H1 (cell line): Measurements from ENCODE around the gene AMBP. TPM values are rescaled to one million over a fixed set of nuclear protein-coding genes. Genes with fewer than 3 reads are reported as not detected.

Source experiments
- CTCF ChIA-PET: fragments of 300-600 bp; sonication (Branson Sonifier 250); formaldehyde crosslinking; loops from one replicate; lab custom pipeline; 2021; ENCODE audit not compliant: partially characterized antibody; lab: Charles Lee
- POLR2A ChIA-PET: fragments of 300-600 bp; sonication (Branson Sonifier 250); formaldehyde crosslinking; loops from one replicate; lab custom pipeline; 2021; ENCODE audit warnings: inconsistent platforms; ENCODE audit not compliant: partially characterized antibody; lab: Charles Lee
- DNase-seq, 2 experiments: peaks; one replicate each; pipeline versions ENCODE4 v3.0.0 to v3.0.0-alpha.2; 2010 to 2022; ENCODE audit warnings: low spot score in 2 of 2, low read depth in 1 of 2, mixed read lengths in 1 of 2
- FAIRE-seq: peaks from 2 replicates; lab custom pipeline; 2011; peaks lifted over from hg19 to GRCh38; lab: Jason Lieb, UNC
- H2AFZ ChIP-seq: 2 replicates; pipeline ENCODE4 v1.8.1; 2012; ENCODE audit warnings: low read length, inconsistent platforms
- H2AK5ac ChIP-seq: 2 replicates; pipeline ENCODE4 v1.6.1; 2013; ENCODE audit warnings: low read depth, low read length
- H2BK120ac ChIP-seq: replicated peaks from 2 replicates; pipeline ENCODE3; 2013; ENCODE audit warnings: low read depth, low read length, inconsistent platforms
- H2BK12ac ChIP-seq: 2 replicates; pipeline ENCODE4 v1.6.1; 2013; ENCODE audit warnings: low read depth, low read length
- H2BK15ac ChIP-seq: 2 replicates; pipeline ENCODE4 v1.6.1; 2013; ENCODE audit warnings: low read length
- H2BK20ac ChIP-seq: 2 replicates; pipeline ENCODE4 v1.6.1; 2013; ENCODE audit warnings: low read length
- H2BK5ac ChIP-seq: 2 replicates; pipeline ENCODE4 v1.6.1; 2013; ENCODE audit warnings: low read depth, low read length
- H3K14ac ChIP-seq: 2 replicates; pipeline ENCODE4 v1.6.1; 2013; ENCODE audit warnings: inconsistent platforms; ENCODE audit not compliant: insufficient read length
- H3K18ac ChIP-seq: 2 replicates; pipeline ENCODE4 v1.6.1; 2013; ENCODE audit warnings: low read length; ENCODE audit errors: extremely low read depth
- H3K23ac ChIP-seq: 2 replicates; pipeline ENCODE4 v1.6.1; 2013; ENCODE audit warnings: inconsistent platforms; ENCODE audit not compliant: insufficient read length
- H3K23me2 ChIP-seq: 2 replicates; pipeline ENCODE4 v1.6.1; 2013; ENCODE audit warnings: low read depth, low read length
- H3K27ac ChIP-seq: 2 replicates; pipeline ENCODE4 v1.6.1; 2011; ENCODE audit warnings: low read depth, low read length, inconsistent platforms
- H3K27me3 ChIP-seq, 4 experiments: replicated peaks in 1 of 4; 1 replicate in 1 of 4; 2 replicates in 3 of 4; pipeline versions ENCODE4 v1.6.1 to v1.8.1; 2011 to 2013; ENCODE audit warnings: low read length in 3 of 4, mild to moderate bottlenecking in 3 of 4, inconsistent platforms in 2 of 4, mixed read lengths in 2 of 4, moderate library complexity in 1 of 4; ENCODE audit not compliant: control insufficient read depth in 3 of 4, insufficient read depth in 3 of 4; ENCODE audit errors: extremely low read depth in 1 of 4
- H3K36me3 ChIP-seq, 4 experiments: 2 replicates each; pipeline versions ENCODE4 v1.6.1 to v1.8.1; 2011 to 2013; ENCODE audit warnings: mild to moderate bottlenecking in 4 of 4, low read length in 3 of 4, moderate library complexity in 2 of 4, control low read depth in 1 of 4, inconsistent platforms in 1 of 4; ENCODE audit not compliant: insufficient read depth in 4 of 4, control insufficient read depth in 2 of 4
- H3K4ac ChIP-seq: replicated peaks from 2 replicates; pipeline ENCODE3; 2013; ENCODE audit warnings: low read length, low read depth, mixed read lengths, inconsistent platforms; ENCODE audit not compliant: insufficient read length
- H3K4me1 ChIP-seq, 4 experiments: replicated peaks in 1 of 4; 1 replicate in 1 of 4; 2 replicates in 3 of 4; pipeline versions ENCODE4 v1.6.1 to v1.8.1; 2011 to 2013; ENCODE audit warnings: low read length in 3 of 4, inconsistent platforms in 2 of 4, mixed read lengths in 1 of 4; ENCODE audit not compliant: insufficient read depth in 4 of 4, control insufficient read depth in 3 of 4
- H3K4me2 ChIP-seq, 2 experiments: 2 replicates each; pipeline versions ENCODE4 v1.6.1 to v1.8.1; 2011 to 2013; ENCODE audit warnings: low read depth in 2 of 2, low read length in 2 of 2, control low read depth in 1 of 2, inconsistent platforms in 1 of 2, mild to moderate bottlenecking in 1 of 2; ENCODE audit not compliant: insufficient read depth in 1 of 2
- H3K4me3 ChIP-seq, 4 experiments: fragments of 200-600, 300-600 bp in 1 of 4; sonication (generic), shearing (Covaris generic), sonication (Bioruptor Twin) in 1 of 4; 2 replicates each; pipeline versions ENCODE4 v1.5.1 to v1.8.1; 2011 to 2016; ENCODE audit warnings: low read length in 4 of 4, low read depth in 3 of 4, control low read depth in 2 of 4, inconsistent platforms in 2 of 4, mild to moderate bottlenecking in 2 of 4, mixed read lengths in 1 of 4, moderate library complexity in 1 of 4; ENCODE audit not compliant: insufficient read depth in 2 of 4; ENCODE audit errors: extremely low read depth in 1 of 4
- H3K56ac ChIP-seq: replicated peaks from 2 replicates; pipeline ENCODE3; 2013; ENCODE audit warnings: low read depth, mild to moderate bottlenecking, mixed read lengths, low read length, inconsistent platforms; ENCODE audit not compliant: insufficient read length
- H3K79me1 ChIP-seq: 2 replicates; pipeline ENCODE4 v1.6.1; 2013; ENCODE audit warnings: low read depth, low read length, control low read depth
- H3K79me2 ChIP-seq, 2 experiments: 2 replicates each; pipeline versions ENCODE4 v1.6.1 to v1.8.1; 2012 to 2013; ENCODE audit warnings: low read length in 2 of 2, mild to moderate bottlenecking in 2 of 2, inconsistent platforms in 1 of 2; ENCODE audit not compliant: insufficient read depth in 2 of 2, control insufficient read depth in 1 of 2
- H3K9ac ChIP-seq, 4 experiments: replicated peaks in 1 of 4; 1 replicate in 1 of 4; 2 replicates in 3 of 4; pipeline versions ENCODE4 v1.6.1 to v1.8.1; 2011 to 2013; ENCODE audit warnings: low read depth in 3 of 4, low read length in 3 of 4, control low read depth in 2 of 4, mild to moderate bottlenecking in 2 of 4, moderate library complexity in 2 of 4, inconsistent platforms in 1 of 4; ENCODE audit errors: extremely low read depth in 1 of 4
- H3K9me3 ChIP-seq, 2 experiments: 2 replicates each; pipeline versions ENCODE4 v1.6.1 to v1.8.1; 2012 to 2013; ENCODE audit warnings: mild to moderate bottlenecking in 2 of 2, moderate library complexity in 2 of 2, control low read depth in 1 of 2, inconsistent platforms in 1 of 2, low read depth in 1 of 2, low read length in 1 of 2, mixed read lengths in 1 of 2; ENCODE audit not compliant: insufficient read depth in 2 of 2
- H4K20me1 ChIP-seq, 2 experiments: replicated peaks in 1 of 2; 2 replicates each; pipeline versions ENCODE3 to v1.8.1; 2011 to 2013; ENCODE audit warnings: inconsistent platforms in 2 of 2, low read length in 2 of 2, mild to moderate bottlenecking in 1 of 2; ENCODE audit not compliant: insufficient read depth in 2 of 2, control insufficient read depth in 1 of 2
- H4K5ac ChIP-seq: 2 replicates; pipeline ENCODE4 v1.6.1; 2013; ENCODE audit warnings: low read length, low read depth, mixed read lengths, inconsistent platforms; ENCODE audit not compliant: insufficient read length
- H4K8ac ChIP-seq: 2 replicates; pipeline ENCODE4 v1.8.0; 2013; ENCODE audit warnings: mild to moderate bottlenecking, moderate library complexity, low read length, inconsistent platforms; ENCODE audit not compliant: insufficient read depth; ENCODE audit errors: extremely low read depth
- H4K91ac ChIP-seq: replicated peaks from 2 replicates; pipeline ENCODE3; 2013; ENCODE audit warnings: low read length, mixed read lengths, inconsistent platforms; ENCODE audit not compliant: insufficient read length
- CREB1 ChIP-seq: IDR thresholded peaks from 2 replicates; pipeline ENCODE4 v1.6.1; 2012; ENCODE audit warnings: inconsistent platforms
- RAD21 ChIP-seq, 2 experiments: IDR thresholded peaks in 1 of 2; conservative IDR thresholded peaks in 1 of 2; 2 replicates each; pipeline ENCODE4 v1.6.1; 2011; ENCODE audit warnings: low read depth in 2 of 2, low read length in 2 of 2, improper control_type of control experiment in 1 of 2, inconsistent platforms in 1 of 2, mild to moderate bottlenecking in 1 of 2, moderate library complexity in 1 of 2
- WGBS, 2 experiments: shearing (Covaris generic) in 1 of 2; methylation state at CpG; one replicate each; pipeline versions ENCODE4 v1.1.6 to v1.1.7; 2013 to 2015; ENCODE audit warnings: low lambda C conversion rate in 2 of 2, mixed read lengths in 2 of 2, inconsistent platforms in 1 of 2, low coverage in 1 of 2, missing lambda C conversion rate in 1 of 2; ENCODE audit not compliant: insufficient replicate concordance in 2 of 2, insufficient coverage in 1 of 2, insufficient read length in 1 of 2; ENCODE audit errors: extremely low coverage in 1 of 2, missing lambda C conversion rate in 1 of 2; 5-methylcytosine and 5-hydroxymethylcytosine counted together
- polyA plus RNA-seq, 7 experiments: library from polyadenylated mRNA; depleted of rRNA in 3 of 7; stranded (reverse) in 5 of 7; unstranded in 2 of 7; fragments of >200 nt in 5 of 7; fragments of 200-250 nt in 2 of 7; gene quantifications; 1 replicate in 5 of 7; 2 replicates in 1 of 7; 4 replicates in 1 of 7; pipeline versions ENCODE4 v1.2.1 to v1.2.3, GENCODE V29; 2011 to 2013; ENCODE audit warnings: missing spikeins in 2 of 7, mixed read lengths in 2 of 7
- total RNA-seq: library from RNA; stranded (reverse); fragmentation: NEBNext Ultra II Directional; extraction: Animal tissue kit (Norgen Biotek cat#: 25700); gene quantifications from 2 replicates; pipeline ENCODE4 v1.2.1, GENCODE V29; 2021
- TF ChIP-seq, protein P1 (sequence below), 3 experiments: IDR thresholded peaks; 1 replicate in 2 of 3; 2 replicates in 1 of 3; pipeline versions ENCODE4 v1.5.1 to v1.6.1; 2011; ENCODE audit warnings: low read length in 3 of 3, mild to moderate bottlenecking in 3 of 3, inconsistent platforms in 2 of 3, low read depth in 1 of 3, moderate library complexity in 1 of 3; ENCODE audit not compliant: insufficient read depth in 1 of 3; ENCODE audit errors: control extremely low read depth in 1 of 3

Gene AMBP
- total and polyA plus RNA-seq, 2 of the 8 experiments (the other 6 are each of a cell fraction or from before 2014, with no cell fraction given): 3.0 to 4.0 TPM

GRCh38 chr9:114072184-114073140 is 5.6 kb downstream of the AMBP start:
- H2BK120ac ChIP-seq: no peak overlapping the region
- H3K9ac ChIP-seq: no peak overlapping the region
- H4K91ac ChIP-seq: no peak overlapping the region
- no peak overlapping the region for H2BK15ac ChIP-seq
- H3K27ac ChIP-seq: no peak overlapping the region
- no peaks in the 10 kb centered on the region; the same call in 1 of the 2 replicates for H3K23me2 ChIP-seq
- DNase-seq (no peak), FAIRE-seq (no peak)
- no peak overlapping the region for H3K4ac ChIP-seq
- no peak overlapping the region for H3K23ac ChIP-seq
- no peak overlapping the region for H2BK20ac ChIP-seq
- no peak overlapping the region for H4K8ac ChIP-seq
- H2BK12ac ChIP-seq: no peak overlapping the region
- no peak overlapping the region for H2AK5ac ChIP-seq
- H3K4me2 ChIP-seq: no peak overlapping the region
- H3K14ac ChIP-seq: no peak overlapping the region
- POLR2A ChIA-PET: no interaction called here
- no peak overlapping the region for H3K4me3 ChIP-seq
- no peaks in the 10 kb centered on the region for H3K79me1 ChIP-seq
- no peak overlapping the region for H3K56ac ChIP-seq
- no peak overlapping the region for H2BK5ac ChIP-seq
- no peaks in the 10 kb centered on the region for H4K20me1 ChIP-seq
- H3K18ac ChIP-seq: no peak overlapping the region
- no peak overlapping the region for H2AFZ ChIP-seq
- CTCF ChIA-PET: interaction anchor here (0.6 to 2.5 kb wide), 15 partner anchors 8 to 355 kb away, joined by 3 to 12 read pairs (median 4); no protein-coding TSS in a partner anchor
- no peaks in the 10 kb centered on the region for H3K9me3 ChIP-seq
- H3K36me3 ChIP-seq: no peaks in the 10 kb centered on the region
- no peaks in the 10 kb centered on the region for H3K79me2 ChIP-seq
- TF ChIP-seq RAD21 (IDR thresholded peaks at IDR 0.05 in 1 of 2, conservative IDR thresholded peaks at IDR 0.05 in 1 of 2; ENCODE audit: low read depth in 2 of 2, low read length in 2 of 2): peak; percentile 63 to 74
- no peak for TF ChIP-seq CREB1
- TF ChIP-seq, protein P1, sequence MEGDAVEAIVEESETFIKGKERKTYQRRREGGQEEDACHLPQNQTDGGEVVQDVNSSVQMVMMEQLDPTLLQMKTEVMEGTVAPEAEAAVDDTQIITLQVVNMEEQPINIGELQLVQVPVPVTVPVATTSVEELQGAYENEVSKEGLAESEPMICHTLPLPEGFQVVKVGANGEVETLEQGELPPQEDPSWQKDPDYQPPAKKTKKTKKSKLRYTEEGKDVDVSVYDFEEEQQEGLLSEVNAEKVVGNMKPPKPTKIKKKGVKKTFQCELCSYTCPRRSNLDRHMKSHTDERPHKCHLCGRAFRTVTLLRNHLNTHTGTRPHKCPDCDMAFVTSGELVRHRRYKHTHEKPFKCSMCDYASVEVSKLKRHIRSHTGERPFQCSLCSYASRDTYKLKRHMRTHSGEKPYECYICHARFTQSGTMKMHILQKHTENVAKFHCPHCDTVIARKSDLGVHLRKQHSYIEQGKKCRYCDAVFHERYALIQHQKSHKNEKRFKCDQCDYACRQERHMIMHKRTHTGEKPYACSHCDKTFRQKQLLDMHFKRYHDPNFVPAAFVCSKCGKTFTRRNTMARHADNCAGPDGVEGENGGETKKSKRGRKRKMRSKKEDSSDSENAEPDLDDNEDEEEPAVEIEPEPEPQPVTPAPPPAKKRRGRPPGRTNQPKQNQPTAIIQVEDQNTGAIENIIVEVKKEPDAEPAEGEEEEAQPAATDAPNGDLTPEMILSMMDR (IDR thresholded peaks at IDR 0.05; ENCODE audit: control extremely low read depth in 1 of 3, insufficient read depth in 1 of 3, low read depth in 1 of 3, low read length in 3 of 3): peak; percentile 48 to 56 (median 55)
- no peaks in the 10 kb centered on the region for H3K4me1 ChIP-seq
- H4K5ac ChIP-seq: no peak overlapping the region
- H3K27me3 ChIP-seq: peaks cover 0 to under 1% (median 0%) of the 10 kb centered on the region in 4 experiments; a peak in 2 of 7 replicates
- WGBS, 2 experiments: 87% methylated on average over 14 of the region's 14 CpGs; no CpG with 5 or more reads in 1 of the 2 experiments
